IMR-90 (cell line): ENCODE results near the gene HTN1. TPM values are rescaled to one million over a fixed set of nuclear protein-coding genes. Genes with fewer than 3 reads are reported as not detected.
"Not testable (repeated sequence)": the region's sequence is repeated elsewhere in the genome, so short reads cannot be mapped to it uniquely, and the experiment has no call there.

Experiments used
- ATAC-seq: fragments of 200-7000 bp; cut with Tn5 transposase; 2 replicates; pipeline ENCODE4 v1.9.1; 2020; ENCODE audit warnings: low read depth, mild to moderate bottlenecking, moderate library complexity
- BruUV-seq: library from RNA; stranded (reverse); fragments of 400-500 nt; replicated peaks from 2 replicates; lab custom pipeline; 2021; lab: Mats Ljungman, UMichigan
- CTCF ChIA-PET: fragments of 300-600 bp; formaldehyde crosslinking; extraction: SDS; loops from one replicate; lab custom pipeline; 2021; ENCODE audit warnings: antibody characterized with exemption; lab: Yijun Ruan, JAX
- POLR2A ChIA-PET: fragments of 300-600 bp; sonication (Branson Sonifier 250); formaldehyde crosslinking; loops from one replicate; lab custom pipeline; 2022; ENCODE audit warnings: antibody characterized with exemption; ENCODE audit not compliant: unreplicated experiment; lab: Charles Lee
- DNase-seq: peaks from one replicate; pipeline ENCODE4 v3.0.0; 2013
- H2AFZ ChIP-seq: replicated peaks from 2 replicates; pipeline ENCODE3; 2013; ENCODE audit warnings: low read length, mild to moderate bottlenecking; ENCODE audit not compliant: poor library complexity
- H2AK5ac ChIP-seq: 2 replicates; pipeline ENCODE4 v1.6.1; 2013; ENCODE audit warnings: low read depth, low read length, inconsistent platforms
- H2AK9ac ChIP-seq: replicated peaks from 2 replicates; pipeline ENCODE3; 2013; ENCODE audit warnings: mild to moderate bottlenecking, low read depth, low read length, moderate library complexity; ENCODE audit not compliant: poor library complexity
- H2BK120ac ChIP-seq: 2 replicates; pipeline ENCODE4 v1.6.1; 2013; ENCODE audit warnings: low read depth, low read length, inconsistent platforms
- H2BK15ac ChIP-seq: 3 replicates; pipeline ENCODE4 v1.6.1; 2013; ENCODE audit warnings: low read depth, low read length, inconsistent platforms
- H2BK20ac ChIP-seq: 2 replicates; pipeline ENCODE4 v1.6.1; 2013; ENCODE audit warnings: low read depth, mild to moderate bottlenecking, inconsistent platforms, low read length, moderate library complexity
- H2BK5ac ChIP-seq: 2 replicates; pipeline ENCODE4 v1.6.1; 2013; ENCODE audit warnings: mild to moderate bottlenecking, low read depth, low read length, inconsistent platforms; ENCODE audit not compliant: poor library complexity, severe bottlenecking
- H3K14ac ChIP-seq: replicated peaks from 2 replicates; pipeline ENCODE4 v1.6.1; 2013; ENCODE audit warnings: low read depth, low read length, inconsistent platforms
- H3K18ac ChIP-seq: 2 replicates; pipeline ENCODE4 v1.6.1; 2013; ENCODE audit warnings: low read depth, low read length, control low read depth
- H3K23ac ChIP-seq: 2 replicates; pipeline ENCODE4 v1.6.1; 2013; ENCODE audit warnings: low read depth, low read length, inconsistent platforms
- H3K27ac ChIP-seq: 2 replicates; pipeline ENCODE4 v1.5.1; 2013; ENCODE audit warnings: mild to moderate bottlenecking, control low read depth, low read length; ENCODE audit not compliant: insufficient read depth
- H3K27me3 ChIP-seq: 2 replicates; pipeline ENCODE4 v1.6.1; 2013; ENCODE audit warnings: low read length; ENCODE audit not compliant: control insufficient read depth, insufficient read depth
- H3K36me3 ChIP-seq: 2 replicates; pipeline ENCODE4 v1.6.1; 2013; ENCODE audit warnings: low read length, mixed read lengths; ENCODE audit not compliant: control insufficient read depth, insufficient read depth
- H3K4ac ChIP-seq: 2 replicates; pipeline ENCODE4 v1.6.1; 2013; ENCODE audit warnings: low read depth, low read length, inconsistent platforms
- H3K4me1 ChIP-seq: 2 replicates; pipeline ENCODE4 v1.6.1; 2013; ENCODE audit warnings: low read length, mixed read lengths; ENCODE audit not compliant: control insufficient read depth, insufficient read depth
- H3K4me2 ChIP-seq: 2 replicates; pipeline ENCODE4 v1.6.1; 2013; ENCODE audit warnings: low read depth, mild to moderate bottlenecking, control low read depth, low read length, moderate library complexity
- H3K4me3 ChIP-seq: 2 replicates; pipeline ENCODE4 v1.5.1; 2013; ENCODE audit warnings: low read depth, mild to moderate bottlenecking, control low read depth, low read length, moderate library complexity; ENCODE audit not compliant: insufficient read depth
- H3K56ac ChIP-seq: 2 replicates; pipeline ENCODE4 v1.6.1; 2013; ENCODE audit warnings: low read length, inconsistent platforms; ENCODE audit not compliant: insufficient read depth; ENCODE audit errors: extremely low read depth
- H3K79me1 ChIP-seq, 2 experiments: 2 replicates each; pipeline ENCODE4 v1.6.1; 2013; ENCODE audit warnings: low read length in 2 of 2, inconsistent platforms in 1 of 2, low read depth in 1 of 2
- H3K9ac ChIP-seq: 2 replicates; pipeline ENCODE4 v1.6.1; 2013; ENCODE audit warnings: low read depth, low read length, control low read depth
- H3K9me1 ChIP-seq: 2 replicates; pipeline ENCODE4 v1.6.1; 2013; ENCODE audit warnings: low read length, inconsistent platforms; ENCODE audit not compliant: insufficient read depth
- H3K9me3 ChIP-seq: 2 replicates; pipeline ENCODE4 v1.6.1; 2013; ENCODE audit warnings: low read length; ENCODE audit not compliant: control insufficient read depth, insufficient read depth
- H4K20me1 ChIP-seq: 2 replicates; pipeline ENCODE4 v1.6.1; 2013; ENCODE audit warnings: low read length, inconsistent platforms; ENCODE audit not compliant: insufficient read depth
- H4K5ac ChIP-seq: 2 replicates; pipeline ENCODE4 v1.6.1; 2013; ENCODE audit warnings: mild to moderate bottlenecking, low read depth, low read length, control low read depth
- H4K8ac ChIP-seq, 2 experiments: 2 replicates each; pipeline ENCODE4 v1.6.1; 2013; ENCODE audit warnings: low read depth in 2 of 2, low read length in 2 of 2, control low read depth in 1 of 2, inconsistent platforms in 1 of 2
- H4K91ac ChIP-seq: 2 replicates; pipeline ENCODE4 v1.6.1; 2013; ENCODE audit warnings: low read depth, low read length, inconsistent platforms; ENCODE audit not compliant: insufficient read depth
- WGBS, 2 experiments: methylation state at CpG; one replicate each; pipeline versions ENCODE4 v1.1.5 to v1.1.7; 2013; ENCODE audit warnings: missing lambda C conversion rate in 2 of 2; ENCODE audit not compliant: insufficient read length in 1 of 2; ENCODE audit errors: extremely low coverage in 2 of 2; 5-methylcytosine and 5-hydroxymethylcytosine counted together
- dilution Hi-C: fragments of 300-500 bp; cut with HindIII; formaldehyde crosslinking; loops from one replicate; pipeline ENCODE4 v1.14.3; 2018; ENCODE audit warnings: low sequenced_read_pairs; ENCODE audit not compliant: unreplicated experiment
- in situ Hi-C: fragments of 300-500 bp; cut with MboI; formaldehyde crosslinking; loops from 3 replicates; pipeline ENCODE4 v1.14.3; 2019; ENCODE audit warnings: low sequenced_read_pairs, inconsistent platforms, mixed read lengths
- intact Hi-C: fragments of 100-400 bp; cut with micrococcal nuclease; formaldehyde crosslinking; loops from 2 replicates; pipeline ENCODE4 v1.10.0; 2022
- polyA plus RNA-seq, 3 experiments: library from polyadenylated mRNA; depleted of rRNA; stranded (reverse); fragments of >200 nt; gene quantifications; 2 replicates each; pipeline ENCODE4 v1.2.3, GENCODE V29; 2012; ENCODE audit warnings: low replicate concordance in 1 of 3
- total RNA-seq: library from RNA; depleted of rRNA; stranded (reverse); fragments of >200 nt; gene quantifications from 2 replicates; pipeline ENCODE4 v1.2.3, GENCODE V29; 2012

The HTN1 gene
- total and polyA plus RNA-seq, 2 of the 4 experiments (the other 2 are of a cell fraction) = not detected

- H4K91ac ChIP-seq, intact Hi-C loops, DNase-seq, H3K23ac ChIP-seq, H3K36me3 ChIP-seq, H2AFZ ChIP-seq, dilution Hi-C loops, H3K27ac ChIP-seq, H3K18ac ChIP-seq, H2AK5ac ChIP-seq, H3K79me1 ChIP-seq, ATAC-seq, POLR2A ChIA-PET, H4K5ac ChIP-seq, H2BK15ac ChIP-seq, H3K4ac ChIP-seq, H4K20me1 ChIP-seq, H3K9me1 ChIP-seq, CTCF ChIA-PET, BruUV-seq, H2BK20ac ChIP-seq, H3K27me3 ChIP-seq, H2BK120ac ChIP-seq, H2BK5ac ChIP-seq, H3K9me3 ChIP-seq, H3K4me1 ChIP-seq, in situ Hi-C loops, H3K4me2 ChIP-seq, H4K8ac ChIP-seq, H3K9ac ChIP-seq, H3K56ac ChIP-seq, H3K4me3 ChIP-seq, H3K14ac ChIP-seq, H2AK9ac ChIP-seq: not testable (repeated sequence)
- WGBS, 2 experiments = 80% methylated on average over 3 of the region's 18 CpGs; no CpG with 5 or more reads in 1 of the 2 experiments
Observed at GRCh38 chr4:70037559-70037958, 12.7 kb upstream of the HTN1 start.

DNA sequence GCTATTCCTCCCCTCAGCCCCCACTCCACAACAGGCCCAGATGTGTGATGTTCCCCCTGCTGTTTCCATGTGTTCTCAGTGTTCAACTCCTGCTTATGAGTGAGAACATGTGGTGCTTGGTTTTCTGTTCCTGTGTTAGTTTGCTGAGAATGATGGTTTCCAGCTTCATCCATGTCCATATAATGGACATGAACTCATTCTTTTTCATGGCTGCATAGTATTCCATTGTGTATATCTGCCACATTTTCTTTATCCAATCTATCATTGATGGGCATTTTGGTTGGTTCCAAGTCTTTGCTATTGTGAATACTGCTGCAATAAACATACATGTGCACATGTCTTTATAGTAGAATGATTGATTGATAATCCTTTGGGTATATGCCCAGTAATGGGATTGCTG lies 10.3 kb upstream of the HTN1 start:
- H3K4ac ChIP-seq, in situ Hi-C loops, H4K5ac ChIP-seq, H2AK9ac ChIP-seq, H2AFZ ChIP-seq, H3K23ac ChIP-seq, H2BK20ac ChIP-seq, H3K4me1 ChIP-seq, H2BK5ac ChIP-seq, H3K56ac ChIP-seq, ATAC-seq, DNase-seq, dilution Hi-C loops, H3K27ac ChIP-seq, H4K91ac ChIP-seq, BruUV-seq, H3K9ac ChIP-seq, intact Hi-C loops, H2BK15ac ChIP-seq, H3K36me3 ChIP-seq, H3K27me3 ChIP-seq, H3K14ac ChIP-seq, H3K9me1 ChIP-seq, H2AK5ac ChIP-seq, H4K8ac ChIP-seq, POLR2A ChIA-PET, H3K4me3 ChIP-seq, H2BK120ac ChIP-seq, H3K4me2 ChIP-seq, H3K79me1 ChIP-seq, CTCF ChIA-PET, H3K9me3 ChIP-seq, H4K20me1 ChIP-seq, H3K18ac ChIP-seq: not testable (repeated sequence)
